ENCODE data around the gene RHOT1.
"Not testable (repeated sequence)": the region's sequence is repeated elsewhere in the genome, so short reads cannot be mapped to it uniquely, and the experiment has no call there.

The RHOT1 gene

GRCh38 chr17:32227910-32228309 is 85.6 kb downstream of the RHOT1 start:
- DNase-seq (ENCODE audit: low spot score) = no peak

- DNase-seq (ENCODE audit: low spot score) = no peak
These were observed 93.3 kb downstream of the RHOT1 start for GRCh38 chr17:32235588-32235987.

DNA sequence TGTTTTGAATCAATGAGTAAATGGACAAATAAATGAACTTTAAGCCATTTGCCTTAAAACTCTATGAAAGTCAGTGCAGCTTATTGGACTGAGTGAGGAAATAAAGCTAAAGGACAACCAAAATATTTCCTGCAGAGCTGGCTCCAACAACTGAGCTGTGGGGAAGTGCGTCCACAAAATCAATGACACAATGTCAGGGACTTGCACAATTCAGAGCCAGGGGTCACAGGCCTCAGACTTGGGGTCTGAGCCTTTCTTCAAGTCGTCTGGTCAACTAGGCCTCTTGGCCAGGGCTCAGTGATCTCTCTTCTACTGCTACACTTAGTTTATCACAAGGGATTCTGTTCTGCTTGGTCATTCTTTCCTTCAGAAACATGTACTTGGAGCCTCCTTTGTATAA is 97.2 kb downstream of the RHOT1 start:
- no peak for DNase-seq (ENCODE audit: low spot score)

- no peak for DNase-seq (ENCODE audit: low spot score)
These were observed 98.4 kb downstream of the RHOT1 start for GRCh38 chr17:32240750-32241149.

- no peak for DNase-seq (ENCODE audit: low spot score)
These were observed 99.3 kb downstream of the RHOT1 start for GRCh38 chr17:32241640-32242039.

- DNase-seq (ENCODE audit: low spot score) = no peak
These were observed 107.2 kb downstream of the RHOT1 start for GRCh38 chr17:32249475-32249874.

DNA sequence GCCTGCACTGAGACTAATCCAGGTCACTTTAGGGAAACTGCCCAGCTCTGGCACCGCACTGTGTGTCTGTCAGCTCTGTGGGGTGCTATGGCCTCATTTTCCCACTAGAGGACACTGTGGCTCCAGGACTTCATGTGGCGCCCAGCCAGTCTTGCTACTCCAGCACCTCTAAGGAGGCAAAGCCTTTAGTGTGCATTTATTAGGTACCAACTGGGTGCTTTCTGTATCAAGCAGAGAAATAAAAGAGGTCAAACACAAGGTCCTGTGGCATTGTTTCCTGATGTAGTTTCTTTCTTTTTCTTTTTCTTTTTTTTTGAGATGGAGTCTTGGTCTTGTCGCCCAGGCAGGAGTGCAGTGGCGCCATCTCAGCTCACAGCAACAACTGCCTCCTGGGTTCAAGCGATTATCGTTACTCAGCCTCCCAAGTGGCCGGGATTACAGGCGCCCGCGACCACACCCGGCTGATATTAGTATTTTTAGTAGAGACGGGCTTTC is 110.9 kb downstream of the RHOT1 start:
- peak; percentile 63 for DNase-seq (ENCODE audit: low spot score)

DNA sequence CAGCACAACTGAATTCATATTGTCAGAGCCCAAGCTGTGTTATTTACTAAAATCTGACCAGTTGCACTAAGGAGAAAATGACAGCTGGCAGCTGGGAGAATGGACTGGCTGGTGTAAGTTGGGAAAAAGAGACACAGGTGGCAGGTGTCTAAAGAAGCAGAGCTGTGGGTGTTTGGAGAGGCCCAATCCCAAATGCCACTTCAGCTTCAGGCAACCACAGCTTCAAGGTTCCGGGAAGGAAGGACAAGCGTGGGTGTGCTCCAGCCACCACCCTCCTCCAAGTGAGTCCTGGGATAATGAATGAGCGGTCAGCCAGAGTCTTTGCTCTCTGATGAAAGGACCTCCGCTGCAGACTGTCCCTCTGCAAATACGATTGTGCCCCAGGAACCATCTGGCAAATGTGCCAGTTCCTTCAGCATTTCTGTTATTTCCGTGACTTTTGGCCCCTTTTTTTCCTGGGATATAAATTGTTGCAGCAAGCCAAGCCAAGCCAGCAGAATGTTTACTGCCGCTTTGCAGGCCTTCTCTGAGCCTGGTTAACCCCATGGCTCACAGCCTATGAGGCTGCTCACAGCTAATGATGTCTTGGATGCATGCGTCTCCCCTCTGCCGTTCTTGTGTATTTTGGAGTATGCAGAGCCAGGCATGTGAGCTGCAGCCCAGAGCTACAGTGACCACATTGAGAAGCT is 113.9 kb downstream of the RHOT1 start:
- no peak for DNase-seq (ENCODE audit: low spot score)

- DNase-seq (ENCODE audit: low spot score) = no peak
These were observed 114.4 kb downstream of the RHOT1 start for GRCh38 chr17:32256701-32257019.

DNA sequence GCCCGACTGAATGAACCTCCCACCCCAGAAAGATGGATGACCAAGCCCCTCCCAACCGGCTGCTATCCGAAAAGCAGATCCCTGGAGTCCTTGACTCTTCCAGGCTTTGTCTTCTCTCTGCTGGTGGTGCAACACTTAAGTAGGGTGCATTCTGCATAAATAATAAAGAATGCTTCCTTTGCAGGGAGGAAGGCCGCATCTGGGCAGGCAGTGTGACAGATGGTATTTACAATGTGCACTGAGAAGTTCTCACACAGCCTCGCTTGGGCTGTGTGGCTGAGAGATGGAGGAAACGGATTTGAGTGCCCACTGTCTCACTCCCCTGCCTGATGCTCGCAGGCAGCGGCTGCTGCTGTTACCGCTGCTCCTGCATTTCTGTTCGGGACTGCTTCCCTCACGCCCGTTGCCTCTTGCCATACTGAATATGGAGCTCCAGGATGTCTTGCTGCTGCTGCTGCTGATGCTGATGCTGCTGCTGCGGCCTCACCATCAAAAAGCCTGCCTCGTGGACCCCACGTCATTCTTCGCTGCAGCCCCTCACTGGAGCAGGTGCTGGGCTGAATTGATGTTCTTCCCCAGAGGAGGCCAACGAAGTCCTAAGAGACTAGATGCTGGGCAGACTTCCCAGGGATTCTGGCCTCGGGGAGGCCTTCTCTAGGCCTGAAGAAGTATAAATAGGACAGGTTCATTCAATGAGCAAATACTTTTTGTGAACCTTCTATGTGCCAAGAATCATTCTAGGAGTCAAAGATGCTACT is 116.3 kb downstream of the RHOT1 start:
- DNase-seq (ENCODE audit: low spot score) = no peak

DNA sequence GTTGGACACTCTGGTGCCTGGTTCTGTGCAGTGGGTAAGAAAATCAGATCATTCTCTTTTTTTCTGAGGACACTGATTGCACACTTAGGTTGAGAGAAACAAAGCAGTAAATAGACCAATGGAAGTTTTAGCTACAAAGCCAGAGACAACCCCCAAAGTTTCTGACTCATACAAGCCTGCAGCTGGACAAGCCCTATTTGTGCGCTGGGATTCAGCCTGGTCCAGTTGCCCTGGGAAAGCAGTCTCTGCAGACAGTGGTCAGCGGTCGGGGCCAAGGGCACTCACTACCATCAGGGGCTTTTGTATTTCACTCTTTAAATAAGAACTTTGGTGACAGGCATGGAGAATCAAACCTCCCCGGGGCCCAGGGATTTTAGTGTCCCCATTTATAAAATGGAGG is 117.3 kb downstream of the RHOT1 start:
- DNase-seq (ENCODE audit: low spot score) = no peak

- DNase-seq (ENCODE audit: low spot score) = no peak
These were observed 119.1 kb downstream of the RHOT1 start for GRCh38 chr17:32261417-32261736.

DNA sequence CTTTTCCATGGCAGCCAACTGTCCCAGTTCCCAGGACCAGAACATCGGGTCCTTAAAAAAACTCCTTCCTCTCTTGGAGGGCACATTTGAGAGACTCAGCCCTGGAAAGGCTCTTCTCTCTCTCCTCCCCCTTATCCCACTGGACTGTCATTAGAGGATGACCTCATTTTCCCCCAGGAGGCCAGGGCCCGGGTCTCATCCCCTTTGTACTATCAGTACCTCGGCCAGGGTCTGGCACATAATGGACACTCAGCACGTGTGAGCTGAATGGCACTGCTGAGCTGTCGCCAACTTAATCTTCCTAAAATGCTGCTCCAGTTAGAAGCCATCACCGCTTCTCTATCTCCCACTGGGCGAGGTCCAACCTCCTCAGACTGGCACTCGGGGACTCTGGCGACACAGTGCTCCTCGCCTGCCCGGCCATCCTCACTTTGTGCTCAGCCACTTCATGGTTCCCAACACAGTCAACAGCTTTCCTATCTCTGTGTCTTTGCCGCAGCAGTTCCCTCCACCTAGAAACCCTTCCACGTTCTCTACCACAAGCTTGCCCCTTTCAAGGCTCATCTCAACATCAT is 119.7 kb downstream of the RHOT1 start:
- no peak for DNase-seq (ENCODE audit: low spot score)

- not testable (repeated sequence) for DNase-seq (ENCODE audit: low spot score)
These were observed 121.2 kb downstream of the RHOT1 start for GRCh38 chr17:32263515-32263914.

DNA sequence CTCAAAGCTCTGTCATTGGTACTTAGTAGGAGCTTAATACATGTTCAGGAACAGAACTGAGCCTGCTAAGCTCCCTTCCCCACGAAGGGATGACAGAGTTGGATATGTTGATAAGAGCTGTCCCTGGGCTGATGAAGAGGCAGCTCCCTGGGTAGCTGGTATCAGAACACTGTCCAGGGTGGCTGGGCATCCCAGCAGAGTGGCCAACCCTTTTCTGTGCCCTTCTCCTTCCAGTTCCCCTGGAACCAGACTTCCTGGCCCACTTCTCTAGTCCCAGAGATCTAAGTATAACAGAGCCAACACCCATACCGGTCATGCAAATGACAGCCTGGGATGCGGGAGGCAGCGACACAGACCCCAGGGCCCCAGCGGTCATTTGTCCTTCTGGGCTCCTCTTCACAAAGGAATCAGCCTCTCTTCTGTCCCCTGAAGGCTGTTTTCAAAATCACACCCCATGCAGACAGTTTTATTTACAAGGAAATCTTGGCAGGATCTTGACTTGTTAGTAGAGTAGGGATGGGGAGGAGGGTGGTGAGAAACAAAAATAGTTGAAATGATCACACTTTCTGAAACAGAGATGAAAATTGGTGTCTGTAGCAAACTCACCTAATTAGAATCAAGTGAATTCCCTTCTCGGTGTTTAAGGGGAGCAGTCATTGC is 122.0 kb downstream of the RHOT1 start:
- no peak for DNase-seq (ENCODE audit: low spot score)

DNA sequence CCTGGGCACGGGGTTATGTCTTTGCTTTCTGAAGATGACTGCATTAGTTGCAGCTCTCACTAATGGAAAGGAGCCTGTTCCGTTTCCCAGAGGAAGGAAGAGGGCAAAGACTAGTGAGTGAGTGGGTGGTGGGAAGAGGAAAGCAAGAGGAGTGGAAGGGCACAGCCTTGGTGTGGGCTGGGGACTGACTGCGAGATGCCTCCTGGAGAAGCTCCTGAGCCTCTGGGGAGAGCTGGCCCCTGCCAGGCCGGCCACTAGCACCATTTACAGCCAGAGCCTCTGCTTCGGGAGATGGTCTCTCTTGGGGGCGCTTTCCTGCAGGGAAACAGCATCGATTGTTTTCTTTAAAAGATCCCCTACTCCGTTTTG is 122.5 kb downstream of the RHOT1 start:
- DNase-seq (ENCODE audit: low spot score) = no peak

DNA sequence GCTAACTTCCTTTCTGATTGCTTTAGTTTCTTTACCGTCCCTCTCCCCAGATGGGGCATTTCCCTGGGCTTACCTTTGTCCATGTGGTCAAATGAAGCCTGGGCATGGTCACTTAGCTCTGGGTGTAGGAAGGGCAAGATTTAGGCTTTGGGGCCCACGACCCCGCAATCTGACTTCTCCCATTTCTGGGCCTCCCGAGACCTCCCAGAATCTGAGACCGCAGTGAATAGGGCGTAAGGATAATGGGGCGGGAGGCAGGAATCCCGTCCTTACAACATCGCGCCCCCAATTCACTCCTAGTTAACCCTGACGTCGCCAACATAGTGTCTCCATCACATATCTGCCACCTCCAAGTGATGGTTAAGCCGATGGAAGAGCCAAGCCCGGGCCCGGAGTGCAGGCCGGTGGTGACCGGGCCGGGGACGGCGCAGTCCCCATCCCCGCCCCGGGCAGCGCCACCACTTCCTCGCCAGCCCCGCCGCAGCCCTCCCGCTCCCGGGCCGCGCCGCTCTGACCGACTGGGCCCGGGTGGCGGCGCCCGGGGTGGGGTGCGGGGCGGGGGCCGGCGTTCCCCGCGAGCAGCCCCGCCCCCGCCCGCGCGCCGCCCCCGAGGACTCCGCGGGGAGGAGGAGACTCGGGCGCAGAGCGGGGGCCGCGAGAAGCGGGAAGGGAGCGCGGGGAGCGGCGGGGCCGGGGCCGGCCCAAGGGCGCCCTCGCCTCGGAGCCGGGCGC is 123.1 kb downstream of the RHOT1 start, which contains the start of gene RHBDL3:
RHBDL3 (plus strand) TSS at position 641 of the 732 bp plus-strand sequence. CDS start 358 bp downstream, outside the sequence.
- no peak for DNase-seq (ENCODE audit: low spot score)

DNA sequence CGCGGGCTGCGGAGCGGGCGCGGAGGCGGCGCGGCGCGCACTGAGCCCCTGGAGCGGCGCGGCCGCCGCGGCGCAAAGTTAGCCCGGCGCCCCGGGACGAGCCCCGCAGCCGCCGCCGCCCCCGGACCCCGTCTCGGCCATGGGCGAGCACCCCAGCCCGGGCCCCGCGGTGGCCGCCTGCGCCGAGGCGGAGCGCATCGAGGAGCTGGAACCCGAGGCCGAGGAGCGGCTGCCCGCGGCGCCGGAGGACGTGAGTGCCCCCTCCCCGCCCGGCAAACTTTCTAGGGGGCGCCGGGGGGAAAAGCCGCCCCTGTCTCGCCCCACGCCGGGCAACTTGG is 123.7 kb downstream of the RHOT1 start:
- no peak for DNase-seq (ENCODE audit: low spot score)

DNA sequence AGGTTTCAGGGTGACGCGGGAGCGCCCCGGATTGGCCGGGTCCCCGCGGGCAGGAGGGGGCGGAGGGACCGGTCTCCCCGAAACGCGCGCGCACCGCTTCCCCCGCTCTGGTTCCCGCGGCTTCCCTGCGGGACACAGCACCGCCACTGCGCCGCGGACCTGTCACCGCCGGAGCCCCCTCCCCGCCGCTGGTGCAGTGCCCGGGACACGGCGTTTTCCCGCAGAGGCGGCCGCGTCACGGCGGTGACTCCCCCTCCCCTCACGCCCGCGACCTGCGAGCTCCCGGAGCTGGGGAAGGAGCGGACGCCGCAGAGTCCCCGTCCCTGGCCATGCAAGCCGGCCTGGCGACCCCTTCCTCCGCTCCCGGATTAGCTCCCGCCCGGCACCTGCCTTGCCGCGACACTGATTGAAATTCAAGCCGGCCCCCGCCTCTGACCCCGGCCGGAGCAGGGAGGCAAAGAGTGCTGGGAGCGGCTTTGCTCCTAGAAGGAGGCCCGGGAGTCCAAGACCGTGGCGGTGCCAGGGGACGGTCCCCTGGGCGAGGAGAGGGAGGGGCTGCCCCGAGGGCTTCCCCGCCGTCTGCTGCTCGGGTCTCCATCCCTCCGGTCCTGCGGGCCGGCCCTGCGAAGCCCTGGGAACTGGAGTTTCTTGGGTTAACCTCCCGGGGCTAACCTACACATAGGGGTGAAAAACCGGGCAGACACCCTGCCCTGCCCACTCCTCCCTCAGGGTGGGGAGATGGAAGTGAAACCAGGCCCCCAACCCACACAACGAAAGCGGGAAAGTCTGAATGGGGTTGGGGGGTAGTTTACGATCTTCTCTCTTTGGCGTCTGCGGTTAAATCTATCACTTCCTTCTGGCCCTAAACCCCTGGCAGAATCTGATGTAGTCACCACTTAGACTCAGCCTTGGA is 124.3 kb downstream of the RHOT1 start:
- DNase-seq (ENCODE audit: low spot score) = no peak

DNA sequence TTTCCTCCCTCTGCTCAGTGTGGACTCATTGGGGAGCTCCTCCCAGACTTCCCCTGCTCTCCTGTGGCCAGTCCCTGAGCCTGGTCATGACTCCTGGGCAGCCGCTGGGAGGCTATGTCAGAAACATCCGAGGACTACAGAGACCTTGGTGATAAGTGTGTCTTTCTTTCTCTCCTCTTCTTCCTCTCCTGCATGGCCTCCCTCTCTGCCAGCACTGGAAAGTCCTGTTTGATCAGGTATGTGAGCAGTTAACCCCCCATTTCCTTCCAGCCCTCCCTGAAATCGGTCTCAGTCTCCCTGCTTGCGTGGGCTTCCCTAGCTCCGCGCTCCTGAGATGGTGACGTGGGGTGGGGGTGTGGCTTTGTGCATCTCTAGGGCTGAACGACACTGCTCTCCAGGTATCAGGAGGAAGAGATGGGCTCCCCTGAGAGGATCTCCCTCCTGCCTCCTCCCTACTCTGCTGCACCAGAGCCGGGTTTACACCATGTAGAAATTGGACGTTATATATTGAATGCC is 125.4 kb downstream of the RHOT1 start:
- no peak for DNase-seq (ENCODE audit: low spot score)

DNA sequence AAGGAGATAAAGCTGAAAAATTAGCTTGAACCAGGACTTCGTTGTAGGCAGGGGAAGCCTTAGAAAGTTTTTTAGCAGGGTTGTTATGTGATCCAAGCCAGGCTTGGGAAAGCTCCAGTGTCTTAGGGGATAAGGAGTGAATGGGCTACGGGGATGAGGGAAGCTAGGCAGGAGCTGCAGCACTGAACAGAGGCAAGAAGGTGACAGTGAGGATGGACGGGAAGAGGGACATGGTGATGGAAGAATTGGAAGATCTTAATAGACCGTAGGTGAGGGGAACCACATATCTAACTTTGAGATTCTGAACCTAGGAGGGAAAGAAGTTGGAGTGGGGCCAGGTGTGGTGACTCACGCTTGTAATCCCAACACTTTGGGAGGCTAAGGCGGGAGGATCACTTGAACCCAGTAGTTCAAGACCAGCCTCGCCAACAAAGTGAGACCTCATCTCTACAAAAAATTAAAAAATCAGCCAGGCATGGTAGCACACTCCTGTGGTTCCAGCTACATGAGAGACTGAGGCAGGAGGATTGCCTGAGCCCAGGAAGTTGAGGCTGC is 126.5 kb downstream of the RHOT1 start:
- no peak for DNase-seq (ENCODE audit: low spot score)
